A549 (cell line): ENCODE results near the gene C2CD2.

Experiments used
- CTCF ChIP-seq: fragments of >200 bp; sonication (Bioruptor Twin); formaldehyde crosslinking; IDR thresholded peaks from 3 replicates; pipeline ENCODE4 v1.5.1; 2016
- NFE2L2 ChIP-seq: fragments of 150-350 bp; conservative IDR thresholded peaks from 2 replicates; pipeline ENCODE4 v1.6.1; 2014; ENCODE audit warnings: low read length
- POLR2A ChIP-seq: IDR thresholded peaks from 2 replicates; pipeline ENCODE4 v1.6.1; 2012; ENCODE audit warnings: mild to moderate bottlenecking, low read length
- RAD21 ChIP-seq, 2 experiments: fragments of >200 bp in 1 of 2; sonication (Bioruptor Twin) in 1 of 2; formaldehyde crosslinking in 1 of 2; IDR thresholded peaks in 1 of 2; conservative IDR thresholded peaks in 1 of 2; 2 replicates in 1 of 2; 3 replicates in 1 of 2; pipeline ENCODE4 v1.6.1; 2012 to 2018; ENCODE audit warnings: inconsistent platforms in 1 of 2
- TF ChIP-seq, protein P1 (sequence below): fragments of >200 bp; sonication (Bioruptor Twin); formaldehyde crosslinking; IDR thresholded peaks from 3 replicates; pipeline ENCODE4 v1.6.1; 2016

DNA sequence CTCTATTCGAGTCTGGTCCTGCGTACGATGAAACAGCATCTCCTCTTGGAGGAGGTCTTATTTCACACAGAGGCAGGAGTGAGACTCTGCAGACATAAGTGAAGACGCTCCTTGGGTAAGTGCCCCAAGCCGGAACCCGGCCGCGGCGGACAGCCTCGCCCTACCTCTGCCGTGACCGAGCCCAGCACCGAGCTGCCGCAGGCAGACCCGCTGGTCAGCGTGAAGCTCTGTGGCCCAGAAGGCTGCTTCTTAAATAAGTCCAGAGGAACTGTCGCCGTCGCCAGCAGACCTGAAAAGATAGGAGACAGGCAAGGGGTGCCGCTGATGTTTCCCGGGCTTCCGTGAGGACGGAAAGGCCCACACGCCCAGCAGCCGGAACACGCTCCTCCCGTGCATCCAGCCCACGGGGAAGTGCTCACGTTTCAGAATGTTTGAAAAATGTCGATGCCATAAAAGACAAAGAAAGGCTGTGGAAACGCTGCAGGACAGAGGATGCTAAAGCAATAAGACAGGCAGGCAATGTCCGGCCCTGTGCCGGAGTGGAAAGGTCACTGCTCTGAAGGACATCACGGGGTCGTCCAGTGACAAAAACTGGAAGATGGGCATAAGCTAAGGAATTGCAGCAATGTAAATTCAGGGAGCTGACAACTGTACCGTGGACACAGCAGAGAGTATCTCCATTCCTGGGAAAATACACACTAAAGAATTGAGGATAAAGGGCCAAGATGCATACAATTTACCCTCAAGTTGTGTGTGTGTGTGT lies 46.1 kb downstream of the C2CD2 start:
- no peak for TF ChIP-seq CTCF
- TF ChIP-seq, protein P1, sequence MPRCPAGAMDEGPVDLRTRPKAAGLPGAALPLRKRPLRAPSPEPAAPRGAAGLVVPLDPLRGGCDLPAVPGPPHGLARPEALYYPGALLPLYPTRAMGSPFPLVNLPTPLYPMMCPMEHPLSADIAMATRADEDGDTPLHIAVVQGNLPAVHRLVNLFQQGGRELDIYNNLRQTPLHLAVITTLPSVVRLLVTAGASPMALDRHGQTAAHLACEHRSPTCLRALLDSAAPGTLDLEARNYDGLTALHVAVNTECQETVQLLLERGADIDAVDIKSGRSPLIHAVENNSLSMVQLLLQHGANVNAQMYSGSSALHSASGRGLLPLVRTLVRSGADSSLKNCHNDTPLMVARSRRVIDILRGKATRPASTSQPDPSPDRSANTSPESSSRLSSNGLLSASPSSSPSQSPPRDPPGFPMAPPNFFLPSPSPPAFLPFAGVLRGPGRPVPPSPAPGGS, result no peak
- no peak for TF ChIP-seq POLR2A
- TF ChIP-seq NFE2L2, result no peak
- no peak for TF ChIP-seq RAD21 (conservative IDR thresholded peaks at IDR 0.05 in 1 of 2, IDR thresholded peaks at IDR 0.05 in 1 of 2)
